Kidney (tissue), 14 donors: ENCODE data around the gene ACTR1A. TPM values are rescaled to one million over a fixed set of nuclear protein-coding genes. Genes with fewer than 3 reads are reported as not detected.
A peak's percentile ranks its signal among the peaks of the same experiment; 100 is the strongest.

Experiments
- DNase-seq, 5 donors: peaks; one replicate each; pipeline ENCODE4 v3.0.0-alpha.2; 2013 to 2020
- FAIRE-seq: peaks from 2 replicates; lab custom pipeline; 2012; peaks lifted over from hg19 to GRCh38; lab: Jason Lieb, UNC
- H3K27ac ChIP-seq, 2 donors: one replicate each; pipeline ENCODE4 v1.7.0; 2013; ENCODE audit warnings: low read depth in 2 of 2, low read length in 2 of 2, inconsistent platforms in 1 of 2
- H3K27me3 ChIP-seq: one replicate; pipeline ENCODE4 v1.7.1; 2013; ENCODE audit warnings: low read length, inconsistent platforms; ENCODE audit not compliant: control insufficient read depth, insufficient read depth
- H3K36me3 ChIP-seq, 3 donors: one replicate each; pipeline versions ENCODE4 v1.7.0 to v1.7.1; 2013; ENCODE audit warnings: low read length in 3 of 3, control low read depth in 1 of 3, inconsistent platforms in 1 of 3; ENCODE audit not compliant: insufficient read depth in 3 of 3, control insufficient read depth in 2 of 3
- H3K4me1 ChIP-seq, 3 donors: one replicate each; pipeline versions ENCODE4 v1.7.0 to v1.7.1; 2013; ENCODE audit warnings: low read length in 3 of 3, inconsistent platforms in 1 of 3, low read depth in 1 of 3; ENCODE audit not compliant: control insufficient read depth in 2 of 3, insufficient read depth in 2 of 3
- H3K4me3 ChIP-seq, 3 donors: one replicate each; pipeline versions ENCODE4 v1.7.0 to v1.8.1; 2013; ENCODE audit warnings: low read length in 3 of 3, control low read depth in 1 of 3, inconsistent platforms in 1 of 3
- H3K9ac ChIP-seq, 3 donors: one replicate each; pipeline versions ENCODE4 v1.7.0 to v1.7.1; 2013; ENCODE audit warnings: low read length in 3 of 3, control low read depth in 1 of 3, inconsistent platforms in 1 of 3
- H3K9me3 ChIP-seq, 3 donors: one replicate each; pipeline versions ENCODE4 v1.7.0 to v1.7.1; 2013; ENCODE audit warnings: low read length in 3 of 3, control low read depth in 1 of 3, inconsistent platforms in 1 of 3; ENCODE audit not compliant: control insufficient read depth in 2 of 3, insufficient read depth in 1 of 3
- intact Hi-C: fragments of 100-400 bp; cut with DNase I; formaldehyde crosslinking; loops from one replicate; pipeline ENCODE4 v1.11.1; 2022
- polyA plus RNA-seq: library from polyadenylated mRNA; stranded (reverse); fragments of 350-450 nt; fragmentation: Illumina TruSeq; extraction: RNeasy Lipid Tissue Mini Kit (QIAGEN cat#74804); gene quantifications from one replicate; pipeline ENCODE4 v1.2.3, GENCODE V29; 2014; ENCODE audit warnings: low read depth, low replicate concordance; ENCODE audit not compliant: insufficient read depth
- total RNA-seq: library from RNA; stranded (reverse); fragmentation: NEBNext Ultra II Directional; extraction: Animal tissue kit (Norgen Biotek cat#: 25700); gene quantifications from one replicate; pipeline ENCODE4 v1.2.1, GENCODE V29; 2021
- TF ChIP-seq, protein P1 (sequence below): IDR thresholded peaks from 3 replicates; pipeline ENCODE4 v1.5.1; 2012; ENCODE audit warnings: mild to moderate bottlenecking, moderate library complexity, borderline replicate concordance; ENCODE audit not compliant: insufficient read depth; ENCODE audit errors: extremely low read depth
- donor health status: control.
- donor health status: control.
- donor health status: control.
- donor health status: control.
- donor health status: control.
- donor health status: DM: yes; HTN: yes; CAD: no.
- donor health status: Normal renal cell carcinoma (clear cell type).

ACTR1A gene
- total and polyA plus RNA-seq, 2 donors from 2014 or later: 74.2 to 74.7 TPM

DNA sequence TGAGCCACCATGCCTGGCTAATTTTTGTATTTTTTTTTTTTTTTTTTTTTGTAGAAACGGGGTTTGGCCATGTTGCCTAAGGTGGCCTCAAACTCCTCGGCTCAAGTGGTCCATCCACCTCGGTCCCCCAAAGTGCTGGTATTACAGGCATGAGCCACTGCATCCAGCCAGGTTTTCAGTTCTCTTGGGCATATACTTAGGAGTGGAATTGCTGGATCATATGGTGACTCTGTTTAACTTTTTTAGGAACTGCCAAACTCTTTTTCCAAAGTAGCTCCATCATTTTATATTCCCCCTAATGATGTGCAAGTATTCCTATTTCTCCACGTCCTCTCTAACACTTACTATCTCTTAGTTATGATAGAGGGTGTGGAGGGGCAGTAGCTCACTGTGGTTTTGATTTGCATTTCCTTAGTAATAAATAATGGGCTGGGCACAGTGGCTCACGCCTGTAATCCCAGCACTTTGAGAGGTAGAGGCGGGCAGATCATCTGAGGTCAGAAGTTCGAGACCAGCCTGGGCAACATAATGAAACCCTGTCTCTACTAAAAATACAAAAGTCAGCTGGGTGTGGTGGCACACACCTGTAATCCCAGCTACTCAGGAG, 42.9 kb upstream of the ACTR1A start:
- Histone ChIP-seq H3K27me3 (no peaks in the 10 kb centered on the region), H3K27ac (no peak overlapping the region), H3K4me3 (no peak overlapping the region), H3K9ac (no peak overlapping the region), H3K36me3 (peaks cover 0 to 2% (median 0%) of the 10 kb centered on the region in 3 donors), H3K4me1 (no peaks in the 10 kb centered on the region), H3K9me3 (no peaks in the 10 kb centered on the region)
- no peak for DNase-seq
- intact Hi-C loops: no loop called here
- no peak for FAIRE-seq
- TF ChIP-seq, protein P1, sequence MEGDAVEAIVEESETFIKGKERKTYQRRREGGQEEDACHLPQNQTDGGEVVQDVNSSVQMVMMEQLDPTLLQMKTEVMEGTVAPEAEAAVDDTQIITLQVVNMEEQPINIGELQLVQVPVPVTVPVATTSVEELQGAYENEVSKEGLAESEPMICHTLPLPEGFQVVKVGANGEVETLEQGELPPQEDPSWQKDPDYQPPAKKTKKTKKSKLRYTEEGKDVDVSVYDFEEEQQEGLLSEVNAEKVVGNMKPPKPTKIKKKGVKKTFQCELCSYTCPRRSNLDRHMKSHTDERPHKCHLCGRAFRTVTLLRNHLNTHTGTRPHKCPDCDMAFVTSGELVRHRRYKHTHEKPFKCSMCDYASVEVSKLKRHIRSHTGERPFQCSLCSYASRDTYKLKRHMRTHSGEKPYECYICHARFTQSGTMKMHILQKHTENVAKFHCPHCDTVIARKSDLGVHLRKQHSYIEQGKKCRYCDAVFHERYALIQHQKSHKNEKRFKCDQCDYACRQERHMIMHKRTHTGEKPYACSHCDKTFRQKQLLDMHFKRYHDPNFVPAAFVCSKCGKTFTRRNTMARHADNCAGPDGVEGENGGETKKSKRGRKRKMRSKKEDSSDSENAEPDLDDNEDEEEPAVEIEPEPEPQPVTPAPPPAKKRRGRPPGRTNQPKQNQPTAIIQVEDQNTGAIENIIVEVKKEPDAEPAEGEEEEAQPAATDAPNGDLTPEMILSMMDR: no peak

DNA sequence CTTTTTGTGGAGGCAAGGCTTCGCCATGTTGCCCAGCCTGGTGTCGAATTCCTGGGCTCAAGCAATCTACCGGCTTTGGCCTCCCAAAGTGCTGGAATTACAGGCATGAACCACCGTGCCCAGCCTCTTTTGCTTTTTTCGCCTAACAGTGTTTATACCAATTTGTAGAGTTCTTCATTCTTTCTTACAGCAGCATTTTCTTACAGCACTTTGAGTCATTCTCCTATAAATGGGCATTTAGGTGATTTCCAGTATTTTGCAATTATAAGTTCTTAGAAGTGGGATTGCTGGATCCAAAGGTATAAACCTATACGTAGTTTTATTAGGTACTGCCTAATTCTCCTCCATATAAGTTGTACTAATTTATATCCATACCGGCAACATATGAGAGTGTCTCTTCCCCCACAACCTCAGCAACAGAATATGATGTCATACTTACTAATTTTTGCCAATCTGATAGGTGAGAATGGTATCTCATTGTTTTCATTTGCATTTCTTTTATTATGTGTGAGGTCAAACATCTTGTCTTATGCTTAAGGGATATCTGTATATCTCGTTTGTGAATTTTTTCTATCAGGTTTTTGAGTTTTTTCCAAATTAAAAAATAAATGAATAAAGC, 40.4 kb upstream of the ACTR1A start:
- Histone ChIP-seq H3K9ac (no peak overlapping the region), H3K27ac (no peak overlapping the region), H3K4me1 (no peaks in the 10 kb centered on the region), H3K9me3 (no peaks in the 10 kb centered on the region), H3K36me3 (no peaks in the 10 kb centered on the region), H3K27me3 (no peaks in the 10 kb centered on the region), H3K4me3 (no peak overlapping the region)
- intact Hi-C loops: no loop called here
- FAIRE-seq: no peak
- TF ChIP-seq, protein P1: no peak
- no peak for DNase-seq

DNA sequence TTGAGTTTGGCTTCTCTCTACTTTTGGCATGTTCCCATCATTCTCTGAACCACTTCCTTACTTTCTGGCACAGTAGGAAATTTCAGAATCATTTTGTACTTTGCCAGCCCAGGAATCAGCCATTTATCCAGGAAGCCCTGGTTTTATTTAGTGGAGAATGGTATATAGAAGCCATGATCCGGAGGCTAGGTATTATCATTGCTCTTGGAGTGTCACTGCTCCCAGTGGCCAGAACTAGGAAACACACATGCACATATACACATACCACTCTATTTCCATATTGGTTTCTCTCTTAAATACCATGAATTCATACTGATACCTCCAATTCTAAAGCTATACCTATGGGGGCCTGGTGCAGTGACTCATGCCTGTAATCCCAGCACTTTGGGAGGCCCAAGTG, 37.5 kb upstream of the ACTR1A start:
- no peaks in the 10 kb centered on the region for H3K4me1 ChIP-seq
- no peak overlapping the region for H3K27ac ChIP-seq
- FAIRE-seq (no peak), DNase-seq (no peak)
- no peak overlapping the region for H3K9ac ChIP-seq
- no peak overlapping the region for H3K4me3 ChIP-seq
- H3K9me3 ChIP-seq: no peaks in the 10 kb centered on the region
- TF ChIP-seq, protein P1: peak; percentile 18
- no peaks in the 10 kb centered on the region for H3K27me3 ChIP-seq
- H3K36me3 ChIP-seq: no peaks in the 10 kb centered on the region
- intact Hi-C loops: no loop called here

DNA sequence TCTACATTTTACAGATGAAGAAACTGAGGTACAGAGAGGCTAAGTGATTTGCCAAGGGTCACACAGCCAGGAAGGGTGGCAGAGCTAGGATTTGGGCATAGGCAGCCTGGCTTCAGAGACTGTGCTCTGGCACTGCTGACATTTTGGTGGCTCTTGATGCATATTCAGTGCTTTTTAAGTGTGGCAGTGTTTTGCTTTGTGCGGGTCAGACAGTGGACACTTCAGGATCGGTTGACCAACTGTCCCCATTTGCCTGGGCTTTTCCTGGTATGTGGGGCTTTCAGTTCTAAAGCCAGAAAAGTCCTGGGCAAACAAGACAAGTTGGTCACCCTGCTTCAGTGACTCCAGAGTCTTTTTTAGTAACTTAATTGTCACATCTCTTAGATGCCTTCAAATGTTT, 36.3 kb upstream of the ACTR1A start:
- H3K4me3 ChIP-seq: no peak overlapping the region
- H3K4me1 ChIP-seq: no peaks in the 10 kb centered on the region
- H3K9me3 ChIP-seq: no peaks in the 10 kb centered on the region
- H3K36me3 ChIP-seq: no peaks in the 10 kb centered on the region
- TF ChIP-seq, protein P1: no peak
- no peak overlapping the region for H3K27ac ChIP-seq
- DNase-seq (no peak), FAIRE-seq (no peak)
- no peaks in the 10 kb centered on the region for H3K27me3 ChIP-seq
- H3K9ac ChIP-seq: no peak overlapping the region
- intact Hi-C loops: no loop called here
